ENCODE results near the gene RAD21L1.

DNA sequence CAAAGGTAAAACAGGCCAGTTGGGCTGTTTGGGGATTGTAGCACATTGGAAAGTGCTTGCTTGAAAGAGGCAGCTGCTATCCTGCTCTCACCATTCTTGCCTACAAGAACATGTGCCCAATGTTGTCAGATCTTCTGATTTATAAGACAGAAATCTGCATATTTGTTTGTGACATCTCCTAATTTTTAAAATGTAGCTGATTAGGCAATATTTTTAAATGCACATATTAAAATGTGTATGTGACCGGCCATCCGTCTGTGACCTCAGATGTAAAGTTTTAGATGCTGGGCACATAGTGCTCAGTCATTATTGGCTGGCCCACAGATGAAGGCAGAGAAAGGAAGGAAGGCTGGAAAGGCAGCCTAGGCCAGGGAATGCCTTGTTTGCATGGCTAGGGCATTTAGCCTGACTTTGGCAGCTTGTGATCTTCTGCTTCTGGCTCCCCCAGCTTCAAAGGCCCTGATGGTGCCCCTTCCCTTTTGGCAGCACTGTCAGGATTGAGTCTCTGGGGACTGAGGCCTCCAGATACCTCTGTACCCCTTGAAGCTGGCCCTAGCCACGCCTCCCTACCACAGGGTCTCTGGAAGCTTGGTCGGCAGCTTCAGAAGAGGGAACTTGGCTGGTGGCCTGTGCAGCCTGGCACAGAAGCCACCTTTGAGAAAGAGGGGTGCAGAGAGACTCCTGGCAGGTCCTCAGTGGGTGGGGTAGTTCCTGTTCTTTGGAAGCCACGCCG lies 46.7 kb downstream of the RAD21L1 start:
- no peak for TF ChIP-seq POLR2A (IDR thresholded peaks at IDR 0.05; ENCODE audit: low read depth, low read length)
- TF ChIP-seq POLR2AphosphoS5 (IDR thresholded peaks at IDR 0.05; ENCODE audit: low read depth, low read length): no peak
- TF ChIP-seq TAF1 (IDR thresholded peaks at IDR 0.05; ENCODE audit: borderline replicate concordance, low read depth, low read length): no peak
